NCI-H1092 treated with DMSO at 0.1 percent for 48 hours (cell line): ENCODE data around the gene COL25A1.
"Not testable (repeated sequence)": the region's sequence is repeated elsewhere in the genome, so short reads cannot be mapped to it uniquely, and the experiment has no call there.

Experiments
- DNase-seq: peaks from one replicate; lab custom pipeline; 2025; lab: John Stamatoyannopoulos, UW

The COL25A1 gene

GRCh38 chr4:109011241-109012026 lies 291.0 kb downstream of the COL25A1 start:
- no peak for DNase-seq

GRCh38 chr4:109010521-109010920 lies 291.9 kb downstream of the COL25A1 start:
- DNase-seq, result no peak

GRCh38 chr4:109009909-109010308 lies 292.5 kb downstream of the COL25A1 start:
- DNase-seq, result no peak

- DNase-seq, result no peak
Observed at GRCh38 chr4:109007976-109008375, 294.5 kb downstream of the COL25A1 start.

GRCh38 chr4:109005523-109005922 lies 296.9 kb downstream of the COL25A1 start:
- DNase-seq, result no peak

- no peak for DNase-seq
Observed at GRCh38 chr4:109004418-109004817, 298.0 kb downstream of the COL25A1 start.

GRCh38 chr4:109003964-109004363 lies 298.5 kb downstream of the COL25A1 start:
- DNase-seq, result no peak

- no peak for DNase-seq
Observed at GRCh38 chr4:108991551-108992328, 310.7 kb downstream of the COL25A1 start.

GRCh38 chr4:108988464-108989195 lies 313.8 kb downstream of the COL25A1 start:
- DNase-seq, result no peak

GRCh38 chr4:108984495-108984894 lies 318.0 kb downstream of the COL25A1 start:
- DNase-seq, result not testable (repeated sequence)

- no peak for DNase-seq
Observed at GRCh38 chr4:108982402-108983185, 319.9 kb downstream of the COL25A1 start.

GRCh38 chr4:108980455-108981239 lies 321.8 kb downstream of the COL25A1 start:
- DNase-seq, result no peak

GRCh38 chr4:108979759-108980158 lies 322.7 kb downstream of the COL25A1 start:
- DNase-seq, result no peak

GRCh38 chr4:108978066-108978465 lies 324.4 kb downstream of the COL25A1 start:
- no peak for DNase-seq

- DNase-seq, result no peak
Observed at GRCh38 chr4:108972613-108973283, 329.7 kb downstream of the COL25A1 start.

- DNase-seq, result no peak
Observed at GRCh38 chr4:108971473-108971872, 331.0 kb downstream of the COL25A1 start.

- no peak for DNase-seq
Observed at GRCh38 chr4:108965472-108966076, 336.9 kb downstream of the COL25A1 start.

- DNase-seq, result no peak
Observed at GRCh38 chr4:108965016-108965415, 337.4 kb downstream of the COL25A1 start.

GRCh38 chr4:108963910-108964309 lies 338.5 kb downstream of the COL25A1 start:
- DNase-seq, result no peak

GRCh38 chr4:108959491-108959890 lies 343.0 kb downstream of the COL25A1 start:
- no peak for DNase-seq
